ENCODE data around the gene ZNF853. TPM values are rescaled to one million over a fixed set of nuclear protein-coding genes. Genes with fewer than 3 reads are reported as not detected.
"Not testable (repeated sequence)": the region's sequence is repeated elsewhere in the genome, so short reads cannot be mapped to it uniquely, and the experiment has no call there.

Gene ZNF853
- total RNA-seq, 1 donor from 2014 or later: 6.2 TPM

GRCh38 chr7:6630007-6630849 is 14.8 kb downstream of the ZNF853 start:
- no peak overlapping the region for H2AFZ ChIP-seq (replicated peaks)
- H4K20me1 ChIP-seq (ENCODE audit: low read depth): no peaks in the 10 kb centered on the region
- peaks cover 2% of the 10 kb centered on the region for H3K36me3 Mint-ChIP-seq
- peak overlapping the region; percentile 46 for H3K27ac Mint-ChIP-seq
- no peaks in the 10 kb centered on the region for H3K27me3 ChIP-seq
- H3F3A ChIP-seq (ENCODE audit: low read depth): peaks cover 1% of the 10 kb centered on the region
- H3K4me1 ChIP-seq: no peaks in the 10 kb centered on the region
- TF ChIP-seq EZH2 (IDR thresholded peaks at IDR 0.05): no peak
- no peak for TF ChIP-seq CTCF (IDR thresholded peaks at IDR 0.05)
- no peak for TF ChIP-seq EZH2phosphoT487 (IDR thresholded peaks at IDR 0.05)
- no peak overlapping the region for H3K9ac ChIP-seq
- H3K36me3 ChIP-seq: no peaks in the 10 kb centered on the region
- H3K27me3 Mint-ChIP-seq (ENCODE audit: insufficient read depth, low read depth): peaks cover 6% of the 10 kb centered on the region
- no peak overlapping the region for H3K4me2 ChIP-seq
- no peaks in the 10 kb centered on the region for H3K9me3 ChIP-seq (ENCODE audit: low read depth)
- no peaks in the 10 kb centered on the region for H3K9me3 Mint-ChIP-seq
- no peaks in the 10 kb centered on the region for H3K79me2 ChIP-seq (ENCODE audit: low read depth)
- no peak for DNase-seq (ENCODE audit: low spot score)
- no peak overlapping the region for H3K4me3 Mint-ChIP-seq
- H3K27ac ChIP-seq: no peak overlapping the region
- H3K4me1 Mint-ChIP-seq: no peaks in the 10 kb centered on the region
- no peak overlapping the region for H3K4me3 ChIP-seq

- Mint-ChIP-seq H3K27ac (peak overlapping the region; percentile 53), H3K4me1 (no peaks in the 10 kb centered on the region), H3K36me3 (peaks cover 2% of the 10 kb centered on the region), H3K9me3 (no peaks in the 10 kb centered on the region), H3K4me3 (no peak overlapping the region), H3K27me3 (ENCODE audit: insufficient read depth, low read depth) (peaks cover 9% of the 10 kb centered on the region)
- Histone ChIP-seq H3K4me2 (no peak overlapping the region), H3K9ac (no peak overlapping the region), H2AFZ (replicated peaks) (no peak overlapping the region), H3K27me3 (no peaks in the 10 kb centered on the region), H3F3A (ENCODE audit: low read depth) (peaks cover 6% of the 10 kb centered on the region), H3K4me1 (peaks cover 2% of the 10 kb centered on the region), H3K4me3 (no peak overlapping the region), H3K36me3 (no peaks in the 10 kb centered on the region), H4K20me1 (ENCODE audit: low read depth) (no peaks in the 10 kb centered on the region), H3K27ac (no peak overlapping the region), H3K9me3 (ENCODE audit: low read depth) (no peaks in the 10 kb centered on the region), H3K79me2 (ENCODE audit: low read depth) (no peaks in the 10 kb centered on the region)
- no peak for DNase-seq (ENCODE audit: low spot score)
- TF ChIP-seq EZH2phosphoT487 (IDR thresholded peaks at IDR 0.05): no peak
- no peak for TF ChIP-seq EZH2 (IDR thresholded peaks at IDR 0.05)
- TF ChIP-seq CTCF (IDR thresholded peaks at IDR 0.05): no peak
Observed at GRCh38 chr7:6631605-6632004, 16.2 kb downstream of the ZNF853 start.

DNA sequence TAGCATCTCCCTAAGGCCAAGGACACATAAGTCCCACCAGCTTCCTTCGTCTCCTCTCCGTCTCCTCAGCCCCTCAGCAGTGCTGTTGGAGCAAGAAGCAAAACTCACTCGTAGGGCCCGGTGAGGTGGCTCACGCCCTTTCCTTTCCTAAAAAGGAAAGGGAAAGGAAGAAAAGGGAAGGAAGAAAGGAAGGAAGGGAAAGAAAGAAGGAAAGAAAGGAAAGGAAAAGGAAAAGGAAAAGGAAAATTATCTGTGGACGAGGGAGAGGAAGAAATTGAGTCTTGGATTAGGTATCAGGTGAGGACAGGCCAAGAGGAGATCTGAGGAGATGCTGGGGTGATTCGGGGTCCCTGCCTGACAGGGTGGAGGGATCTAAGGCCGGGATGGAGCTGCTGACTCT is 18.6 kb downstream of the ZNF853 start:
- Mint-ChIP-seq H3K36me3 (peaks cover 2% of the 10 kb centered on the region), H3K27me3 (ENCODE audit: insufficient read depth, low read depth) (peaks cover 12% of the 10 kb centered on the region), H3K9me3 (no peaks in the 10 kb centered on the region), H3K4me3 (peak overlapping the region; percentile 9), H3K27ac (no peak overlapping the region), H3K4me1 (peaks cover 9% of the 10 kb centered on the region)
- peaks cover 15% of the 10 kb centered on the region for H3K79me2 ChIP-seq (ENCODE audit: low read depth)
- no peaks in the 10 kb centered on the region for H3K27me3 ChIP-seq
- no peaks in the 10 kb centered on the region for H3K9me3 ChIP-seq (ENCODE audit: low read depth)
- peaks cover 12% of the 10 kb centered on the region for H3F3A ChIP-seq (ENCODE audit: low read depth)
- no peak overlapping the region for H3K27ac ChIP-seq
- no peak overlapping the region for H2AFZ ChIP-seq (replicated peaks)
- H3K36me3 ChIP-seq: no peaks in the 10 kb centered on the region
- TF ChIP-seq CTCF (IDR thresholded peaks at IDR 0.05): no peak
- TF ChIP-seq EZH2 (IDR thresholded peaks at IDR 0.05): no peak
- no peak for TF ChIP-seq EZH2phosphoT487 (IDR thresholded peaks at IDR 0.05)
- H3K4me1 ChIP-seq: peaks cover 8% of the 10 kb centered on the region
- H3K9ac ChIP-seq: no peak overlapping the region
- H3K4me2 ChIP-seq: no peak overlapping the region
- DNase-seq (ENCODE audit: low spot score): no peak
- H3K4me3 ChIP-seq: no peak overlapping the region
- peaks cover 10% of the 10 kb centered on the region for H4K20me1 ChIP-seq (ENCODE audit: low read depth)

GRCh38 chr7:6634971-6635370 is 19.6 kb downstream of the ZNF853 start:
- peaks cover 12% of the 10 kb centered on the region for H3F3A ChIP-seq (ENCODE audit: low read depth)
- H3K4me2 ChIP-seq; H4K20me1 ChIP-seq (ENCODE audit: low read depth); H3K9ac ChIP-seq; H3K27ac ChIP-seq; H3K27me3 ChIP-seq; H3K9me3 ChIP-seq (ENCODE audit: low read depth); H3K36me3 Mint-ChIP-seq; H3K36me3 ChIP-seq; H2AFZ ChIP-seq (replicated peaks); H3K9me3 Mint-ChIP-seq; DNase-seq (ENCODE audit: low spot score); H3K4me1 ChIP-seq; H3K27ac Mint-ChIP-seq; H3K4me3 ChIP-seq: not testable (repeated sequence)
- H3K79me2 ChIP-seq (ENCODE audit: low read depth): peaks cover 16% of the 10 kb centered on the region
- Mint-ChIP-seq H3K27me3 (ENCODE audit: insufficient read depth, low read depth) (peaks cover 12% of the 10 kb centered on the region), H3K4me3 (peak overlapping the region; percentile 87), H3K4me1 (peaks cover 16% of the 10 kb centered on the region)
